GM18508 (cell line): ENCODE results near the gene ALK.

Experiments used
- ATAC-seq: cut with Tn5 transposase; IDR thresholded peaks from one replicate; pipeline ENCODE4 v1.9.1; 2021; ENCODE audit warnings: moderate number of reproducible peaks; ENCODE audit not compliant: insufficient read depth, unreplicated experiment

ALK gene

DNA sequence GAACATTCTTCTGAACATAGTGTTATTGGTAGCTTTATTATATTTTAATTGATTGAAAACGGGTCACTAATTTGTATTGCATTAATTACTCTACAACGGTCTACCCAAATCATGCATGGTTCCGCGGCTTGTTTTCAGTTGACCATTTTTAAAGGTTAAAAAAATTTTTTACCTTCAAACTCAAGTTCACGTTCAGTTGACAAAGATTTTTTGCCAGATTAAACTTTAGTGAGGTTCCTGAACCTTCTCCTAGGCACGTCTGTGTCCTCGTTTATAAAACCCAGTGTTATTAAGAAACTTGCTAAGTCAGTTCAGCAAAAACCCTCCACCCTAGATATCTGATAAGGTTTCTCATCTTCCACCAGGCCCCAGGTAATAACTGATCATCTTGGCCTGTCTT is 331.2 kb downstream of the ALK start:
- no peak for ATAC-seq

DNA sequence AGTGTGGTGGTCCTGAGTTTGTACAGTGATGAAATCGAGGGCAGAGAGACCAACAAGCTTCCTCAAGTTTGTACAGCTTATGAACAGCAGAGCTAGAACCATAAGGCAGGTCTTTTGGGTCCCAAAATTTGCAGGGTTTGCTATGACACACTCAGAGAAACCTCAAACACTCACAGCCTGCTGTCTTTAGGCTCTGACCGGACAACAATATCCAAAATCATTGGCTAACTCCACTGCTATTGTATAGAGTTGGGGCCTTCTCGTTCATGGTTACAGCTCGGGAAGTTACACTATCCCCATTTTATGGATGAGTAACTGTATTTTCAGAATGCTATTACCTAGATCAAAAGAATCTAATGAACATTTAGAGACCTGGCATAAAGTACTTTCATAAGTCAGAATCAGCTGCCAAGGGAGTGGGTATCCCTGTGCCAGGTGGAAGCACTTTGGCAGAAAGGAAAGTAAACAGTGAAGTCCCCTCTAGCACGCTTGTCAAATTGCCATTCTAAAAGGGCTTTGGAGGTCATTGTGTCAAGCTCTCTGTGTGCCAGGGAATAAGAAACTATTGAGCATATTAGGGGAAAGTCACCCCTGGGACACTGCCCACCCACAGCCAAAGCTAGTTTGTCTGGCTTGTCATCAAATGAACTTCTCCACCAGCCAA is 331.8 kb downstream of the ALK start:
- no peak for ATAC-seq

DNA sequence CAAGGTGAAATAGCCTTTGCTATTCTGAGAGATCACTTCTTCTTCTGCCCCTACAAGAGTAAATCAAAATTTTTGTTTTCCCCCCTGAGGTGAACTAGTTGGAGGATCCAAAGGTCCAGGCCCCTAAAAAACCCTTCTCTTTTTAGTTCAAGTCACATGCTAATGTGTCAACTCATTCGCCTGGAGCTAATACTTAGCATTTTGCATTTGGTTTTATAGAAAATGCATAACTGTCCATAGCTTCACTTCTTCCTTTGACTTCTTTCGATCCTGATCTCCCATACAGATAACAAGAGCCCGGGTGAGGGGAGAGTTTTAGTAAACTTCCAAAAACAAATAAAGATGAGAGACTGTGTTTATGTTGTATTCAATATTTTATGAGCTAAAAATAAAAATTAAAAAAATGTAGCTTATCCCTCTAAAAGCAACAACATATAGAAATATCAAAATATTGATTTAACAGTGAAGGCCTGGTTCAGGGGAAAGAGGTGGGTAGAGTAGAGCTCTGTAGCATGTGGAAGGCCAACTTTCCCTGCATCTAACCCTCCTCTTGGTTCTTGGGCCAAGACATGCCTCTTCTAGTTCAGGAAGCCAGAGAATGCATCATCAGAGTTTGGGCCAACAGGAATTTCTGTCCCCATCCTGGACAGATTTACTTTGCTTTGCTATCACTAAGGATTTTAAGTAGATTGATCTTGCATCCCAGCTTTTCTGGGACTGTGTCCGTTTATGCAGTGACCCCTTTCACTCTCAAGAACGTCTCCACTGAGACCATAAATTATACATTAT is 333.8 kb downstream of the ALK start:
- ATAC-seq = no peak

DNA sequence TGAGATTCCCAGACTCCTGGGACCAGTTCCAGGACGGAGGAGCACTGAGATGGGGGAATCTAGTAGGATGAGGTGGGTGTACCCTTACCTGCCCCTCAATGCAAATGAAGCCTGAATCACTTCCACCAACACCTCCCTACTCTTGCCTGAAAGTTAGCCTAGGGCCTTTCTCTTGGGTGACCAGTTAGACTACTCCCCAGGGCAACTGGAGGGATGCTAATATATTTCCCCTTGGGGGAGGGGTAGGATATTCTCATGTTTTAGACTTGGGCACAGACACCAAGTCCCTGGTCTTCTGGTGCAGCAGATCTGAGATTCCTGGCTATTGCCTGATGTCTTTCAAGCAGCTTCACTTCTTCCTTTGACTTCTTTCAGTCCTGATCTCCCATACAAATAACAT is 334.5 kb downstream of the ALK start:
- no peak for ATAC-seq

GRCh38 chr2:29583548-29584156 is 337.7 kb downstream of the ALK start:
- no peak for ATAC-seq

GRCh38 chr2:29583104-29583503 is 338.3 kb downstream of the ALK start:
- ATAC-seq = peak; percentile 74

DNA sequence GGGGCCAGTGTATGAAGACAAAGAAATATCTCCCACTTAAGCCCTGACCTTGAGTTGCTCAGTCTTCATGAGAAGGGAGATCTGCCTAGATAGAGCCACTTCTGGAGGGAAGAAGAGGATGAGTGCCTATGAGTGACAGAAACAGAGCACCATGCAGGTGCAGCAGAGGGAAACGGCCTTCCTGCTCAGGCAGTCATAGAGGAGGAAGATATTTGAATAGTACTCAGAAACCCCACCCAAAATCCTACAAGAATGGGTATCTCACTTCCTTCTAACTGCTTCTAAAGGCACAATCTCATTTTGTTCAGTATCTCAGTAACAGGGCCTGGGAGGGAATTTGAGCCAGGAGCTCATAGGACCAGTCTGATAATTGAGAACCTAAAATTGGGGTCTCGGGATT is 339.3 kb downstream of the ALK start:
- no peak for ATAC-seq

DNA sequence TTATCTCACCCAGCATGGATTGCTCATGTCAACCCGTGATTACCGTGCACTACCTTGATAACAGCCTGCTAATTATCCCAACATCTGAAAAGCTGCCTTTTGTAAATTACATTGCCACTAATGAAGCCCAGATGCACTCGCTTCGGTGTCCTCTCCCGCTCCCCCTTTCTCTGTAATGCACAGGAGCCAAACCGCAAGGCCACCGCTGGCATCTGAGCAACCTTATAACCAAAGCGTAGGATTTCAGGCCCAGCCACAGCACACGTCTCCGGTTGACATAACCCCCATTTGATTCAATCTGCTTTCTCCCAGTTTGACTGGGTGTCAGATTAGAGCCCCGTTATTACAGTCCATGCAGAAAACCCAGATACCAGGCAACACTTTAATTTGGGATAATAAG is 341.2 kb downstream of the ALK start:
- no peak for ATAC-seq

DNA sequence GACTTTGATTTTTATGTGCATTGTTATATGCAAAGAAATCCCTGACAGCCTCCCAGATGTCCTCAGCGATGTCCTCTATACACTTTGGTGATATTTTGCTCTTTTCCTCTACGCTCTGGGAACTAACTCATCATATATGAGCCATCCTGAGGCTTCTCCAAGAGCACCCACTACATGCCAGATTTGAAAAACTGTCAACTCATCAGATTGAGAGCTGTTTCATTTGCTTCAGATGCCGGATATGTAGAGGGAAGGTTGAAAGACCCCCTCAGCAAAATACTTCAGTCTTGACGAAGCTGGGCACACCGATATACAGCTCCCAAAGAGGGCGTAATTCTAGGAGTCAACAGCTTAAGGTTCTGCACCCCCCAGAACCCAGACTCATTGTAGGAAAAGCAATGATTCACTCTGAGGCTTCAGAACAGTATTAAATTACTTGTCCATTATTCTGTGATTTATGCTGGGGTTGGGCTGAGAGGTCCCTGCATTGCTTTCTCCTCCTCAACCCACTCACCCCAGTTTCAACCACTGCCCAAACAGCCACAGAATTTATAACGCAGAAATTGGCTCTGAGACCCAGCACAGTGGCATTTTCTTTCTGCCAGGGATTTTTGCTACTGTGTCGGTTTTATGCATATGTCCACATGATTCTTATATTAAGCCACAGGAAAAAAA is 341.8 kb downstream of the ALK start:
- ATAC-seq = no peak

DNA sequence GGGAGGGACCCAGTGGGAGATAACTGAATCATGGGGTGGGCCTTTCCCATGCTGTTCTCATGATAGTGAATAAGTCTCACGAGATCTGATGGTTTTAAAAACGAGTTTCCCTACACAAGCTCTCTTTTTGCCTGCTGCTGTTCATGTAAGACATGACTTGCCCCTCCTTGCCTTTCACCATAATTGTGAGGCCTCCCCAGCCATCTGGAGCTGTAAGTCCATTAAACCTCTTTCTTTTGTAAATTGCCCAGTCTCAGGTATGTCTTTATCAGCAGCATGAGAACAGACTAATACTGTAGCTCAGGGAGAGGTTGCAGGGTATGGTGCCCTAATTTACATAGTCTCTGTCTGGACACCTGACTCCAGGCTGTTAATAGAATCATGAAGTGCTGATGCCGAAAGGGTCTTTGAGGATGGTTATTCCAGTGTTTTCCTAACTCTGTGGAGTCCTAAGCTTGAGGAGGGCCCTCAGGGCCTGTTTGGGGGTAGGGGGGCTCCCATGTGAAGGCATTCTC is 343.2 kb downstream of the ALK start:
- no peak for ATAC-seq

DNA sequence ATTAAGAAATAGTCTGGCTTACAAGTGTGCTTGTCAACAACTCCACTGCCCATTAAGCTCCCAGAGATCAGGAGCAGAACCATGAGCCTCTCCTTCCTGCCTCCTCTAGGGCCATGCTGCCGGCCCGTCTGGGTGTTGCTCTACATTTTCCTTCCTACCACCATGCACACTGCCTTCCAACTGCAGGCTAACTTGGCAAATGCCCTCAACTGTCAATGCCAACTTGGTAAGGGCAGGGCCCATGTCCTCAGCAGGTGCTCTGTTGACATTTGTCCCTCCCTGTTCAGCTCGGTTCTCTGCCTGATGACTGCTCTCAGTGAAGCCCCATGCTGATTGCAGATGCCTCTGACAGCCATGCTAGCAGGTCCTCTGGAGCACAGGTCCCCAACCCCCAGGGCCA is 345.2 kb downstream of the ALK start:
- ATAC-seq = no peak

DNA sequence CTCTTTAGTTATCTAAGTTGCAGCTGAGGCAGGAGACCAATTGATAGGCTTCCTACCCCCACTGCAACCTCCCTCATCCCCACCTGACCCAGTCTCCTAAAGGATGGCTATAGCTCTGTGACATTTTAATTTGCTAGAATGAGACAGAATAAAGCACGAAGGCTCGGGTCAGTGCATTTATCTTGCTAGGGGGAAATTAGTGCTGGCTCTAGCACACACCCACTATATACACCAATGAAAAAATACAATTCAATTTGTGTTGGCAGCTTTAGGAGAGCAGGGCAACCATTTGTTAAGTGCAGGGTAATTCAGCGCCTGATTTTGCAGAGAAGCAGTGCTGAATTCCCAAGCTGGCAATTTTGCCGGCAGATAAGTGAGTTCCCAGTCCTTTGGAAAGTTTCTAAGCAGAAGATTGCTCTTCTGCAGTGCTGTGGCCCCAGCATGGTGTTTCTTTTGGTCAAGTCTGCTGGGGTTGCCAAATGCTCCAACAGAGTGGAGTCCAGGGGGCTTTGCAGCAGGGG is 346.0 kb downstream of the ALK start:
- no peak for ATAC-seq

- no peak for ATAC-seq
Observed at GRCh38 chr2:29573612-29574011, 347.8 kb downstream of the ALK start.

DNA sequence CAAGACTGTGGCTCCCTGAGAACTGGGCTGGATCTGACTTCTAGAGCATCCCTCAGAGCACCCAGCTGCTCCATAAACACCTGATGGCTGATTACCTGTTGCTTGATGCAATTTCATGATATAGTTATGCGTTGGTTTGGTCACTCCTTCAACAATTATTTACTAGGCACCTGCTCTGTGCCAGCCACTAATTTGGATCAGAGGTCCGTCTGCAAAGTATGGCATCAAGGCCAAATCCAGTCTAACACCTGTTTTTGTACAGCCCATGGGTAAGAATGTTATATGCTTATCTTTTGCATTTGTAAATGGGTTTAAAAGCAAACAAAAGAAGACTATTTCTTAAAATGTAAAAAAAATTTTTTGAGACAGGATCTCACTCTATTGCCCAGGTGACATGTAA is 348.2 kb downstream of the ALK start:
- no peak for ATAC-seq

GRCh38 chr2:29570539-29570938 is 350.8 kb downstream of the ALK start:
- no peak for ATAC-seq

- no peak for ATAC-seq
Observed at GRCh38 chr2:29567906-29568520, 353.4 kb downstream of the ALK start.

GRCh38 chr2:29563697-29564096 is 357.7 kb downstream of the ALK start:
- ATAC-seq = no peak

- ATAC-seq = no peak
Observed at GRCh38 chr2:29562896-29563295, 358.5 kb downstream of the ALK start.

GRCh38 chr2:29562319-29562718 is 359.1 kb downstream of the ALK start:
- no peak for ATAC-seq

DNA sequence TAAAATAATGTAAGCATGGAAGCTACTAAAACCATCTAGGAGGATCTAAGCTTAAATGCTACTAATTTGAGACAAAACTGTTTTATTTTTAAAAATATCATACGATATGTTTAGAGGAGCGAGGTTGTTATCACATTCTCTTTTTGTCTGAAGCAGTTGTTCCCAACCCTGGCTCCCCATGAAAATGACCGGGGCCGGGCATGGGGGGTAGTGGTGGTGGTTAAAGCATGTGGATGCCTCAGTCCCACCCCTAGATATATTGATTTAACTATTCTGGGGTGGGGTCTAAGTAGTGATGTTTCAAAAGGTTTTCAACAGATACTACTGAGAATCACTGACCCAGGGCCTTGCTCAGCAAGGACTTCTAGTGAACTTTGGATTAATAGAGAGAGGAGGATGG is 359.8 kb downstream of the ALK start:
- ATAC-seq = no peak
